K562 (cell line): ENCODE data around the gene CPNE9. TPM values are rescaled to one million over a fixed set of nuclear protein-coding genes. Genes with fewer than 3 reads are reported as not detected.

Experiments
- CSDE1 ChIP-seq, 2 experiments: fragments of 450-650 bp; IDR thresholded peaks; 2 replicates each; pipeline ENCODE4 v1.6.1; 2016; ENCODE audit warnings: mild to moderate bottlenecking in 1 of 2
- CXXC5 ChIP-seq: fragments of 250-450 bp; sonication (Bioruptor Pico); IDR thresholded peaks from 2 replicates; pipeline ENCODE4 v1.8.0; 2022; ENCODE audit warnings: inconsistent platforms, mild to moderate bottlenecking, moderate library complexity
- ELK1 ChIP-seq: sonication (generic); formaldehyde crosslinking; IDR thresholded peaks from 2 replicates; pipeline ENCODE4 v1.8.1; 2022; ENCODE audit warnings: missing genetic modification reagents
- FOXA3 ChIP-seq, 2 experiments: fragments of 450-650 bp in 1 of 2; sonication (generic) in 1 of 2; formaldehyde crosslinking; IDR thresholded peaks in 1 of 2; conservative IDR thresholded peaks in 1 of 2; 2 replicates each; pipeline versions ENCODE4 v1.4.0 to v1.8.0; 2020 to 2022; ENCODE audit warnings: mild to moderate bottlenecking in 2 of 2, missing genetic modification reagents in 1 of 2
- FOXK1 ChIP-seq: sonication (generic); formaldehyde crosslinking; IDR thresholded peaks from 2 replicates; pipeline ENCODE4 v1.8.0; 2022; ENCODE audit warnings: missing genetic modification reagents, mild to moderate bottlenecking, borderline replicate concordance
- HDAC6 ChIP-seq: IDR thresholded peaks from 2 replicates; pipeline ENCODE4 v1.6.1; 2012; ENCODE audit warnings: low read depth, mild to moderate bottlenecking, control low read depth, inconsistent platforms, low read length, moderate library complexity
- HDAC8 ChIP-seq: fragments of 450-650 bp; IDR thresholded peaks from 2 replicates; pipeline ENCODE4 v1.6.1; 2016; ENCODE audit warnings: mild to moderate bottlenecking, missing genetic modification characterization, moderate library complexity, missing compliant biosample characterization
- HDGF ChIP-seq: fragments of 450-650 bp; IDR thresholded peaks from 2 replicates; pipeline ENCODE4 v1.6.1; 2016
- MNT ChIP-seq, 2 experiments: fragments of 450-650 bp; conservative IDR thresholded peaks; 2 replicates each; pipeline ENCODE4 v1.6.1; 2017; ENCODE audit warnings: mild to moderate bottlenecking in 2 of 2, moderate library complexity in 2 of 2
- NONO ChIP-seq, 2 experiments: fragments of 200-400 bp in 1 of 2; fragments of 450-650 bp in 1 of 2; formaldehyde crosslinking in 1 of 2; IDR thresholded peaks; 2 replicates each; pipeline ENCODE4 v1.6.1; 2017; ENCODE audit warnings: low read depth in 2 of 2, mild to moderate bottlenecking in 2 of 2, moderate library complexity in 2 of 2, low read length in 1 of 2
- NR0B1 ChIP-seq: fragments of 450-650 bp; IDR thresholded peaks from one replicate; pipeline ENCODE4 v1.6.1; 2018; ENCODE audit warnings: mild to moderate bottlenecking, moderate library complexity; ENCODE audit not compliant: partially characterized antibody
- PHF21A ChIP-seq: fragments of 450-650 bp; IDR thresholded peaks from 2 replicates; pipeline ENCODE4 v1.6.1; 2017; ENCODE audit warnings: low read depth, borderline replicate concordance
- SFPQ ChIP-seq: fragments of 200-400 bp; formaldehyde crosslinking; IDR thresholded peaks from 2 replicates; pipeline ENCODE4 v1.6.1; 2017; ENCODE audit warnings: mild to moderate bottlenecking, low read depth, low read length, moderate library complexity
- SIN3B ChIP-seq: fragments of 450-650 bp; IDR thresholded peaks from 2 replicates; pipeline ENCODE4 v1.6.1; 2017; ENCODE audit warnings: low read depth, mild to moderate bottlenecking, moderate library complexity
- SMARCE1 ChIP-seq: fragments of 450-650 bp; IDR thresholded peaks from 2 replicates; pipeline ENCODE4 v1.7.1; 2016; ENCODE audit warnings: mild to moderate bottlenecking
- TFE3 ChIP-seq: fragments of 450-650 bp; formaldehyde crosslinking; IDR thresholded peaks from 2 replicates; pipeline ENCODE4 v1.4.0; 2020; ENCODE audit warnings: mild to moderate bottlenecking, mixed read lengths
- ZNF395 ChIP-seq: fragments of 200-800 bp; sonication (Bioruptor generic); IDR thresholded peaks from 2 replicates; pipeline ENCODE4 v1.6.1; 2017; ENCODE audit warnings: missing genetic modification characterization, missing compliant biosample characterization
- ZNF717 ChIP-seq: fragments of 250-450 bp; sonication (Bioruptor Pico); IDR thresholded peaks from 2 replicates; pipeline ENCODE4 v1.5.0; 2021
- polyA plus RNA-seq, 8 experiments: library from polyadenylated mRNA; depleted of rRNA in 4 of 8; stranded (reverse) in 5 of 8; unstranded in 3 of 8; fragments of >200 nt; fragmentation: Nextera tagmentation in 2 of 8; fragmentation: Illumina TruSeq in 1 of 8; extraction: Ambion mirVana in 2 of 8; extraction: Trizol in 1 of 8; gene quantifications; 2 replicates each; pipeline versions ENCODE4 v1.2.1 to v1.2.3, GENCODE V29; 2011 to 2014; ENCODE audit warnings: inconsistent platforms in 1 of 8, missing spikeins in 1 of 8
- total RNA-seq, 7 experiments: library from RNA; depleted of rRNA in 6 of 7; stranded (reverse); fragments of >200 nt in 6 of 7; fragmentation: Illumina TruSeq in 2 of 7; extraction: Trizol in 2 of 7; gene quantifications; 2 replicates each; pipeline versions ENCODE4 v1.2.1 to v1.2.3, GENCODE V29; 2011 to 2021; ENCODE audit warnings: low replicate concordance in 1 of 7

CPNE9 gene
- total and polyA plus RNA-seq, 9 of the 15 experiments (the other 6 are each of a cell fraction or from before 2014, with no cell fraction given): 0.22 to 0.56 (median 0.29) TPM; not detected in 3

GRCh38 chr3:9715764-9716437, 12.3 kb downstream of the CPNE9 start (continued):
- peak; percentile 63; the same call in 1 of the 2 replicates for TF ChIP-seq SIN3B
- no peak for TF ChIP-seq NR0B1
- peak; percentile 52; the same call in 1 of the 2 replicates for TF ChIP-seq PHF21A
- no peak for TF ChIP-seq ZNF395 (CRISPR knock-in tag)
- peak; percentile 35 for TF ChIP-seq CXXC5 (CRISPR knock-in tag)
- no peak for TF ChIP-seq SFPQ
- no peak for TF ChIP-seq ZNF717 (CRISPR knock-in tag)
- TF ChIP-seq HDAC8 (tag): no peak
- no peak for TF ChIP-seq HDAC6
- peak; percentile 85 for TF ChIP-seq TFE3 (CRISPR knock-in tag)
- peak; percentile 79 to 82 for TF ChIP-seq MNT (conservative IDR thresholded peaks at IDR 0.05)
- no peak for TF ChIP-seq ELK1 (CRISPR knock-in tag)
- no peak for TF ChIP-seq FOXA3 (CRISPR knock-in tag; conservative IDR thresholded peaks at IDR 0.05 in 1 of 2, IDR thresholded peaks at IDR 0.05 in 1 of 2)
- peak in 1 of 2 experiments; percentile 54; a peak in 1 of 4 replicates for TF ChIP-seq NONO (IDR thresholded peaks at IDR 0.05; ENCODE audit: low read depth in 2 of 2, low read length in 1 of 2)
- no peak for TF ChIP-seq FOXK1 (CRISPR knock-in tag)
- TF ChIP-seq SMARCE1: peak; percentile 92
- TF ChIP-seq CSDE1 (IDR thresholded peaks at IDR 0.05): no peak
- TF ChIP-seq HDGF: no peak
